Upper lobe of left lung (tissue), 6 donors: ENCODE measurements around the gene INTS6. TPM values are rescaled to one million over a fixed set of nuclear protein-coding genes. Genes with fewer than 3 reads are reported as not detected.

ENCODE experiments used
- ATAC-seq, 2 donors: fragments of 200-7000 bp; cut with Tn5 transposase; one replicate each; pipeline ENCODE4 v1.9.1; 2022; ENCODE audit warnings: mild to moderate bottlenecking in 2 of 2, moderate library complexity in 2 of 2; ENCODE audit not compliant: low FRiP score in 2 of 2
- DNase-seq, 2 donors: peaks; one replicate each; pipeline ENCODE4 v3.0.0-alpha.2; 2019 to 2020
- H3K27ac ChIP-seq, 4 donors: fragments of 200-600 bp; sonication (generic); one replicate each; pipeline ENCODE4 v1.5.1; 2016 to 2019
- H3K27me3 ChIP-seq, 4 donors: fragments of 200-600 bp; sonication (generic); one replicate each; pipeline ENCODE4 v1.5.1; 2017 to 2019
- H3K36me3 ChIP-seq, 4 donors: fragments of 200-600 bp; sonication (generic); one replicate each; pipeline ENCODE4 v1.5.1; 2016 to 2019
- H3K4me1 ChIP-seq, 4 donors: fragments of 200-600 bp; sonication (generic); one replicate each; pipeline ENCODE4 v1.5.1; 2018 to 2019
- H3K4me3 ChIP-seq, 4 donors: fragments of 200-600 bp; sonication (generic); one replicate each; pipeline ENCODE4 v1.5.1; 2017 to 2019; ENCODE audit warnings: mild to moderate bottlenecking in 2 of 4, moderate library complexity in 1 of 4
- H3K9me3 ChIP-seq, 4 donors: fragments of 200-600 bp; sonication (generic); one replicate each; pipeline ENCODE4 v1.5.1; 2018 to 2019
- EP300 ChIP-seq, 4 donors: sonication (generic); formaldehyde crosslinking; IDR thresholded peaks; one replicate each; pipeline ENCODE4 v1.5.1; 2017; ENCODE audit warnings: antibody characterized with exemption in 4 of 4, control low read depth in 2 of 4
- POLR2A ChIP-seq, 4 donors: fragments of 450-650 bp; IDR thresholded peaks; one replicate each; pipeline ENCODE4 v1.5.1; 2016 to 2017; ENCODE audit warnings: antibody characterized with exemption in 4 of 4, mild to moderate bottlenecking in 2 of 4
- POLR2AphosphoS5 ChIP-seq, 2 donors: sonication (generic); formaldehyde crosslinking; IDR thresholded peaks; one replicate each; pipeline ENCODE4 v1.5.1; 2017; ENCODE audit warnings: antibody characterized with exemption in 2 of 2
- WGBS, 2 donors: methylation state at CpG; one replicate each; pipeline ENCODE4 v1.1.5; 2017 to 2018; 5-methylcytosine and 5-hydroxymethylcytosine counted together
- total RNA-seq, 6 donors: library from RNA; depleted of rRNA in 4 of 6; stranded (reverse); fragments of >200 nt in 4 of 6; gene quantifications; one replicate each; pipeline versions ENCODE4 v1.1.0 to v1.2.1, GENCODE V29; 2016 to 2021
- TF ChIP-seq, protein P1 (sequence below), 6 experiments: fragments of 450-650 bp in 4 of 6; fragments of 200-600 bp in 2 of 6; sonication (generic) in 2 of 6; IDR thresholded peaks; one replicate each; pipeline ENCODE4 v1.5.1; 2016 to 2019; ENCODE audit warnings: antibody characterized with exemption in 6 of 6
- donor health status: DM: no; HTN: no; CAD: no; lungs with moderate emphysema.
- donor health status: DM: no; HTN: yes; CAD: no; lungs with severe emphysema.

INTS6 gene
- total RNA-seq, 6 donors from 2014 or later = 20.5 to 43.2 (median 24.8) TPM

DNA sequence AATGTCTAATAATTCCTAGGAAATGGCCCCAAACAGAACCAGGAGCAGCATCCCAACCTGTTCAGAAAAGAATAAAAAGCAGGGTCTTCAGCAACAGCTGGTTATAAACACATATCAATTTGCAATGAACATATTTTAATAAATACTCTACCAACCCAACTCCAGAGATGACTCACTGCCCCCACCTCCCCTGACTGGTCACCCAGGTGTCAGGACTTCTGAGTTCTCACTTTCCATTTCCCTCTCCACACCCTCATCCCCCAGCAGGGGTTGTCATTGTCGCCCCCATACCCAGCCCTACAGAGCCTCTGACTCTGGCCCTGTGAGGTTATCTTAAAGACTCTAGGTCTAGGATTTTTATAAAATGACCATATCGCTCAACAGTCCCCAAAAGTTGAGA is 106.4 kb downstream of the INTS6 start:
- TF ChIP-seq POLR2AphosphoS5 (IDR thresholded peaks at IDR 0.05) (no peak), POLR2A (IDR thresholded peaks at IDR 0.05) (no peak), EP300 (IDR thresholded peaks at IDR 0.05) (no peak)
- TF ChIP-seq, protein P1, sequence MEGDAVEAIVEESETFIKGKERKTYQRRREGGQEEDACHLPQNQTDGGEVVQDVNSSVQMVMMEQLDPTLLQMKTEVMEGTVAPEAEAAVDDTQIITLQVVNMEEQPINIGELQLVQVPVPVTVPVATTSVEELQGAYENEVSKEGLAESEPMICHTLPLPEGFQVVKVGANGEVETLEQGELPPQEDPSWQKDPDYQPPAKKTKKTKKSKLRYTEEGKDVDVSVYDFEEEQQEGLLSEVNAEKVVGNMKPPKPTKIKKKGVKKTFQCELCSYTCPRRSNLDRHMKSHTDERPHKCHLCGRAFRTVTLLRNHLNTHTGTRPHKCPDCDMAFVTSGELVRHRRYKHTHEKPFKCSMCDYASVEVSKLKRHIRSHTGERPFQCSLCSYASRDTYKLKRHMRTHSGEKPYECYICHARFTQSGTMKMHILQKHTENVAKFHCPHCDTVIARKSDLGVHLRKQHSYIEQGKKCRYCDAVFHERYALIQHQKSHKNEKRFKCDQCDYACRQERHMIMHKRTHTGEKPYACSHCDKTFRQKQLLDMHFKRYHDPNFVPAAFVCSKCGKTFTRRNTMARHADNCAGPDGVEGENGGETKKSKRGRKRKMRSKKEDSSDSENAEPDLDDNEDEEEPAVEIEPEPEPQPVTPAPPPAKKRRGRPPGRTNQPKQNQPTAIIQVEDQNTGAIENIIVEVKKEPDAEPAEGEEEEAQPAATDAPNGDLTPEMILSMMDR (IDR thresholded peaks at IDR 0.05) = no peak
- Histone ChIP-seq H3K4me3 (no peak overlapping the region), H3K27me3 (no peaks in the 10 kb centered on the region), H3K36me3 (no peaks in the 10 kb centered on the region), H3K27ac (no peak overlapping the region), H3K9me3 (no peaks in the 10 kb centered on the region), H3K4me1 (no peaks in the 10 kb centered on the region)
- WGBS, 2 donors = 86 to 92% methylated on average over 2 of the region's 2 CpGs
- DNase-seq = no peak
- ATAC-seq = no peak

DNA sequence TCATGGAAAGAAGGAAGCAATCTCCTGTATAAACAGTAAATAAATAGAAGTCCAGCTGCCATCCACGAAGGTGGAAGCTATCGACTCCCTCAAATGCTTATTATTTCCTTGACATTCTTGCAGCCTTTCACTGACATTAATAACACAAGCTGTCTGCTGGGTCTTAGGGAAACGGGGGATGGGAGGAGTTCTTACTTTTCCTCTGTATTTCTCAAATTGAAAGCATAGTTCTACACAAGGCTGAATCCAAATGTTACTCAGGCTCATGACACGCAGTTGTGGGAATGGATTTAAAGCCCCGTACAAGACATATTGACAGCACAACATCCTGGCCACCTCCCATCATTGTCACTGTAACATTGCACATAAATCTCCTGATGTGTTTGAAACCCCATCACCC is 109.4 kb downstream of the INTS6 start:
- Histone ChIP-seq H3K27ac (no peak overlapping the region), H3K27me3 (no peaks in the 10 kb centered on the region), H3K4me3 (no peak overlapping the region), H3K9me3 (no peaks in the 10 kb centered on the region), H3K36me3 (no peaks in the 10 kb centered on the region), H3K4me1 (no peaks in the 10 kb centered on the region)
- TF ChIP-seq POLR2A (IDR thresholded peaks at IDR 0.05) (no peak), POLR2AphosphoS5 (IDR thresholded peaks at IDR 0.05) (no peak), EP300 (IDR thresholded peaks at IDR 0.05) (no peak)
- TF ChIP-seq, protein P1 (IDR thresholded peaks at IDR 0.05) = no peak
- ATAC-seq (no peak), DNase-seq (no peak)
- 58 to 62% methylated on average over 5 of the region's 5 CpGs for WGBS, 2 donors

DNA sequence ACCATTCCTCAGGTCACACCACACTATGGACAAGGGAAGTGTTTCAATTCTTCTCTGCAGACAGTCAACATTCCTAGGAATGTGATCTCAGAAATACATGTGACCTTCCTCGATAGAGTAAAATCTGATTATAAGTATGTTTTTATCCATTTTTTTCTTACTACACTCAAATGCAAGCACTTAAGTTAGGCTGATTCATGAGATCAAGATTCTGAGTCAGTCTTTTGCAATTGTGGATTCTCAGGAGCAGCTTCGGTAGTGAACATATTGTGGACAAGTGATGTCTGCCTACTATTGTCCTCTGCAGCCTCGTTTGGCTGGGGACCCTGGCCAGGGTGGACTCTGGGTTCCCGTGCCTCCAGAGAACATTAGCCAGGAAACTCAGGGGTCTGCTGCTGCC is 110.1 kb downstream of the INTS6 start:
- TF ChIP-seq POLR2A (IDR thresholded peaks at IDR 0.05) (no peak), POLR2AphosphoS5 (IDR thresholded peaks at IDR 0.05) (no peak), EP300 (IDR thresholded peaks at IDR 0.05) (no peak)
- TF ChIP-seq, protein P1 (IDR thresholded peaks at IDR 0.05) = no peak
- no peak for ATAC-seq
- DNase-seq = no peak
- H3K36me3 ChIP-seq = no peaks in the 10 kb centered on the region
- no peaks in the 10 kb centered on the region for H3K4me1 ChIP-seq
- H3K27me3 ChIP-seq = no peaks in the 10 kb centered on the region
- H3K4me3 ChIP-seq = no peak overlapping the region
- 68 to 79% methylated on average over 3 to 4 of the region's 4 CpGs for WGBS, 2 donors
- no peak overlapping the region for H3K27ac ChIP-seq
- no peaks in the 10 kb centered on the region for H3K9me3 ChIP-seq

DNA sequence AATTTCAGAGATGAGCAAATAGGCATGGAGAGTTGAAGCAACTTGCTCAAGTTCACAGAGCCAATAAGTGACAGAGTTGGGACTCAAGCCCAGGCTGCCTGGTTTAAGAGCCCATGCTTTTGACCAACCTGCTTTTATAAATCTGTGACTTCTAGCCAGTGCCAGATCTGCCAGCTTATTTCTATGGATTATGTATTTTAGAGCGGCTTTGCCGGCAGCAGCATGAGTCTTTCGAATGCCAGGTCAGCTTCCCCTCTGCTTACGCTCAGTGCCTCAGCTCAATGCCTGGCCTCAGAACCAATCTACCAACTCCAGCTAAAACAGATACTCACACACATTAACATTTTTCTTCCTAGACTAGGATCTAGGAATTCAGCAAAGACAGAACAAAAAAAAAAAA is 111.0 kb downstream of the INTS6 start:
- ATAC-seq = no peak
- Histone ChIP-seq H3K4me3 (no peak overlapping the region), H3K4me1 (no peaks in the 10 kb centered on the region), H3K9me3 (no peaks in the 10 kb centered on the region), H3K27ac (no peak overlapping the region), H3K36me3 (no peaks in the 10 kb centered on the region), H3K27me3 (no peaks in the 10 kb centered on the region)
- WGBS, 2 donors = 99 to 100% methylated on average over 4 of the region's 4 CpGs
- TF ChIP-seq, protein P1 (IDR thresholded peaks at IDR 0.05) = no peak
- TF ChIP-seq EP300 (IDR thresholded peaks at IDR 0.05) (no peak), POLR2AphosphoS5 (IDR thresholded peaks at IDR 0.05) (no peak), POLR2A (IDR thresholded peaks at IDR 0.05) (no peak)
- DNase-seq = no peak

DNA sequence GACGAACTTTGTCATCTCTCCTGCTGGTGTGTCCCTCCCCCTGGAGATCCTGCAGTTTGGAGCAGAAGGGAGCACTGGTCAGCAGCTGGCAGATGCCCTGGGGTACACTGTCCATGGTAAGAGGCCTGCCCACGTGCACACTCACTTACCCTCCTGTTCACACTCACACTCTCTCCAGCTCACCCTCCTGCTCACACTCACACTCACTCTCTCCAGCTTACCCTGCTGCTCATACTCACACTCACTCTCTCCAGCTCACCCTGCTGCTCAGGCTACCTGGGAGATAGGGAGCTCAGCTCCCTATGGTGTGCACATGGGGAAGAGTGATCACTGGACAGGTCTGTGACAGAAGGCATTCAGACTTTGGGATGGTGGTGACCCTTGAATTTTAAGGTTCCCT is 111.6 kb downstream of the INTS6 start:
- Histone ChIP-seq H3K36me3 (no peaks in the 10 kb centered on the region), H3K27me3 (no peaks in the 10 kb centered on the region), H3K4me3 (no peak overlapping the region), H3K4me1 (no peaks in the 10 kb centered on the region), H3K27ac (no peak overlapping the region), H3K9me3 (no peaks in the 10 kb centered on the region)
- TF ChIP-seq POLR2A (IDR thresholded peaks at IDR 0.05) (no peak), EP300 (IDR thresholded peaks at IDR 0.05) (no peak), POLR2AphosphoS5 (IDR thresholded peaks at IDR 0.05) (no peak)
- TF ChIP-seq, protein P1 (IDR thresholded peaks at IDR 0.05) = no peak
- 79 to 86% methylated on average over 2 of the region's 2 CpGs for WGBS, 2 donors
- ATAC-seq (peak in 1 of 2 donors; percentile 16), DNase-seq (no peak)
